ENCODE data around the gene CFAP251. TPM values are rescaled to one million over a fixed set of nuclear protein-coding genes. Genes with fewer than 3 reads are reported as not detected.

CFAP251 gene
- total RNA-seq, 1 experiment from 2014 or later: 0.81 TPM

DNA sequence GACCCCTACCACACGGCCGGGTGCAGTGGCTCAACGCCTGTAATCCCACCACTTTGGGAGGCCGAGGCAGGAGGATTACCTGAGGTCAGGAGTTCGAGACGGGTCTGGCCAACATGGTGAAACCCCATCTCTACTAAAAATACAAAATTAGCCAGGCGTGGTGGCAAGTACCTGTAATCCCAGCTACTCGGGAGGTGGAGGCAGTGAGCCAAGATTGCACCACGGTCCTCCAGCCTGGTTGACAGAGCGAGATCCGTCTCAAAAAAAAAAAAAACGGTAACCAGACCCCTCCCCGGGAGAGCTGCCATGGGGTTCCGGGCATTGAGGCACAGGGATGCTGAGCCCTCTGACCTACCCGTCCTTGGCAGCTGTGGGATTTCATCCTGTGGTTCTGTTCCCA, 125.1 kb downstream of the CFAP251 start:
- H2BK120ac ChIP-seq (ENCODE audit: low read depth, low read length, poor library complexity, severe bottlenecking): no peak overlapping the region
- no peaks in the 10 kb centered on the region for H4K20me1 ChIP-seq (ENCODE audit: control insufficient read depth, insufficient read depth, insufficient read length)
- no peak overlapping the region for H4K8ac ChIP-seq (replicated peaks; ENCODE audit: insufficient read length, low read depth, low read length)
- H2AFZ ChIP-seq (ENCODE audit: low read length): no peak overlapping the region
- H2BK15ac ChIP-seq (ENCODE audit: low read depth, low read length): no peak overlapping the region
- no peaks in the 10 kb centered on the region for H3K79me2 ChIP-seq (ENCODE audit: insufficient read depth, low read length)
- H3K4me2 ChIP-seq (ENCODE audit: insufficient read depth, insufficient read length, low read length): no peak overlapping the region
- H3K18ac ChIP-seq (ENCODE audit: insufficient read length, low read depth, low read length): no peak overlapping the region
- H3K4ac ChIP-seq (ENCODE audit: low read depth, low read length): no peak overlapping the region
- no peak overlapping the region for H3T11ph ChIP-seq (ENCODE audit: low read length)
- no peak overlapping the region for H2BK5ac ChIP-seq (ENCODE audit: insufficient read length, low read length)
- Mint-ChIP-seq H3K27me3 (ENCODE audit: low read depth) (no peaks in the 10 kb centered on the region), H3K36me3 (ENCODE audit: insufficient read depth in 1 of 3, low read depth in 3 of 3) (peaks cover 13 to 70% (median 55%) of the 10 kb centered on the region in 3 experiments; a peak in 6 of 7 replicates), H3K9me3 (no peaks in the 10 kb centered on the region), H3K4me1 (peaks cover 0 to 4% of the 10 kb centered on the region in 2 experiments; a peak in 1 of 4 replicates), H3K27ac (no peak overlapping the region), H3K4me3 (no peak overlapping the region)
- no peak overlapping the region for H2AK5ac ChIP-seq (ENCODE audit: insufficient read length, low read length)
- H3K56ac ChIP-seq (ENCODE audit: insufficient read length, low read depth, low read length): no peak overlapping the region
- H3K9ac ChIP-seq (ENCODE audit: extremely low read depth, insufficient read length, low read length): no peak overlapping the region
- no peaks in the 10 kb centered on the region for H3K4me1 ChIP-seq (ENCODE audit: insufficient read depth, low read length)
- H3K27ac ChIP-seq (ENCODE audit: insufficient read length, low read depth, low read length): no peak overlapping the region
- H3K23ac ChIP-seq (ENCODE audit: insufficient read length, low read depth, low read length): no peak overlapping the region
- H3K79me1 ChIP-seq (ENCODE audit: insufficient read depth, low read depth, low read length, poor library complexity, severe bottlenecking): no peaks in the 10 kb centered on the region
- H3K27me3 ChIP-seq (ENCODE audit: insufficient read depth, low read length): no peaks in the 10 kb centered on the region
- TF ChIP-seq, protein P1, sequence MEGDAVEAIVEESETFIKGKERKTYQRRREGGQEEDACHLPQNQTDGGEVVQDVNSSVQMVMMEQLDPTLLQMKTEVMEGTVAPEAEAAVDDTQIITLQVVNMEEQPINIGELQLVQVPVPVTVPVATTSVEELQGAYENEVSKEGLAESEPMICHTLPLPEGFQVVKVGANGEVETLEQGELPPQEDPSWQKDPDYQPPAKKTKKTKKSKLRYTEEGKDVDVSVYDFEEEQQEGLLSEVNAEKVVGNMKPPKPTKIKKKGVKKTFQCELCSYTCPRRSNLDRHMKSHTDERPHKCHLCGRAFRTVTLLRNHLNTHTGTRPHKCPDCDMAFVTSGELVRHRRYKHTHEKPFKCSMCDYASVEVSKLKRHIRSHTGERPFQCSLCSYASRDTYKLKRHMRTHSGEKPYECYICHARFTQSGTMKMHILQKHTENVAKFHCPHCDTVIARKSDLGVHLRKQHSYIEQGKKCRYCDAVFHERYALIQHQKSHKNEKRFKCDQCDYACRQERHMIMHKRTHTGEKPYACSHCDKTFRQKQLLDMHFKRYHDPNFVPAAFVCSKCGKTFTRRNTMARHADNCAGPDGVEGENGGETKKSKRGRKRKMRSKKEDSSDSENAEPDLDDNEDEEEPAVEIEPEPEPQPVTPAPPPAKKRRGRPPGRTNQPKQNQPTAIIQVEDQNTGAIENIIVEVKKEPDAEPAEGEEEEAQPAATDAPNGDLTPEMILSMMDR (conservative IDR thresholded peaks at IDR 0.05): no peak
- no peak overlapping the region for H2BK12ac ChIP-seq (ENCODE audit: insufficient read length, low read depth, low read length)
- no peak overlapping the region for H3K14ac ChIP-seq (ENCODE audit: insufficient read depth, low read length)
- no peaks in the 10 kb centered on the region for H3K9me3 ChIP-seq (ENCODE audit: control insufficient read depth, low read depth, low read length)
- H4K91ac ChIP-seq (ENCODE audit: insufficient read length, low read depth, low read length): no peak overlapping the region
- H4K5ac ChIP-seq (ENCODE audit: insufficient read length, low read depth, low read length): no peak overlapping the region
- no CpG with 5 or more reads among the region's 15 CpGs for WGBS (ENCODE audit: extremely low coverage, insufficient read length, low lambda C conversion rate)
- H3K23me2 ChIP-seq (ENCODE audit: insufficient read length, low read depth, low read length, poor library complexity, severe bottlenecking): no peaks in the 10 kb centered on the region
- no peak overlapping the region for H2BK20ac ChIP-seq (ENCODE audit: low read depth, low read length, poor library complexity, severe bottlenecking)
- no peak for DNase-seq

Measured in H9 (cell line).